OCI-LY1 (cell line): ENCODE data around the gene METTL2B.

ENCODE experiments used
- CTCF ChIP-seq: fragments of 200-600 bp; sonication (generic), shearing (Covaris generic); IDR thresholded peaks from 2 replicates; pipeline ENCODE4 v1.5.1; 2017; ENCODE audit warnings: mild to moderate bottlenecking, antibody characterized with exemption, low read length, moderate library complexity, mixed read lengths
- EZH2 ChIP-seq: fragments of 200-600 bp; sonication (generic), shearing (Covaris generic); IDR thresholded peaks from 2 replicates; pipeline ENCODE4 v1.8.0; 2017; ENCODE audit warnings: borderline replicate concordance, mixed run types, mild to moderate bottlenecking, antibody characterized with exemption, low read length, moderate library complexity, mixed read lengths

- TF ChIP-seq CTCF = no peak
- no peak for TF ChIP-seq EZH2
These were observed 28.5 kb upstream of the METTL2B start for GRCh38 chr7:128447941-128448564.
